Esophagus (tissue), 2 donors: Measurements from ENCODE around the gene LHX4. TPM values are rescaled to one million over a fixed set of nuclear protein-coding genes. Genes with fewer than 3 reads are reported as not detected.
"Not testable (repeated sequence)": the region's sequence is repeated elsewhere in the genome, so short reads cannot be mapped to it uniquely, and the experiment has no call there.

Experiments used
- H3K27ac ChIP-seq, 2 donors: one replicate each; pipeline ENCODE4 v1.5.1; 2013; ENCODE audit warnings: low read depth in 2 of 2, mild to moderate bottlenecking in 2 of 2, inconsistent platforms in 1 of 2, low read length in 1 of 2, moderate library complexity in 1 of 2
- H3K27me3 ChIP-seq, 2 donors: one replicate each; pipeline ENCODE4 v1.6.1; 2013; ENCODE audit warnings: low read length in 2 of 2, control low read depth in 1 of 2, mild to moderate bottlenecking in 1 of 2; ENCODE audit not compliant: insufficient read depth in 2 of 2, control insufficient read depth in 1 of 2
- H3K36me3 ChIP-seq, 2 donors: one replicate each; pipeline ENCODE4 v1.6.1; 2013; ENCODE audit warnings: low read length in 1 of 2; ENCODE audit not compliant: control insufficient read depth in 2 of 2, insufficient read depth in 2 of 2
- H3K4me1 ChIP-seq, 2 donors: one replicate each; pipeline ENCODE4 v1.6.1; 2013; ENCODE audit warnings: low read length in 1 of 2; ENCODE audit not compliant: control insufficient read depth in 2 of 2, insufficient read depth in 2 of 2
- H3K4me3 ChIP-seq, 2 donors: one replicate each; pipeline ENCODE4 v1.5.1; 2013; ENCODE audit warnings: low read length in 2 of 2, mild to moderate bottlenecking in 2 of 2, low read depth in 1 of 2, moderate library complexity in 1 of 2
- H3K9me3 ChIP-seq, 2 donors: one replicate each; pipeline ENCODE4 v1.6.1; 2013; ENCODE audit warnings: mild to moderate bottlenecking in 2 of 2, low read depth in 1 of 2, low read length in 1 of 2, moderate library complexity in 1 of 2; ENCODE audit not compliant: control insufficient read depth in 2 of 2, insufficient read depth in 1 of 2
- WGBS, 2 donors: extraction: QIAGEN DNeasy Blood & Tissue Kit; methylation state at CpG; one replicate each; pipeline ENCODE4 v1.1.7; 2013; 5-methylcytosine and 5-hydroxymethylcytosine counted together
- polyA plus RNA-seq, 2 donors: library from polyadenylated mRNA; stranded (reverse); fragments of 200-250 nt; gene quantifications; one replicate each; pipeline ENCODE4 v1.2.3, GENCODE V29; 2013
- donor health status: healthy with polysubstance abuse.
- donor health status: Bipolar disorder and iron deficiency.

Gene LHX4
- polyA plus RNA-seq, 2 donors, result 0.13 to 0.28 TPM

- H3K36me3 ChIP-seq, result peaks cover 3 to 52% of the 10 kb centered on the region in 2 donors
These were observed 34.1 kb upstream of the LHX4 start for GRCh38 chr1:180195916-180196315.

GRCh38 chr1:180196436-180197003 is 33.5 kb upstream of the LHX4 start:
- Histone ChIP-seq H3K36me3 (peaks cover 3 to 46% of the 10 kb centered on the region in 2 donors), H3K27me3 (no peaks in the 10 kb centered on the region), H3K27ac (no peak overlapping the region), H3K9me3 (no peaks in the 10 kb centered on the region), H3K4me3 (no peak overlapping the region), H3K4me1 (peaks cover 0 to 7% of the 10 kb centered on the region in 2 donors)
- WGBS, 2 donors, result 89 to 91% methylated on average over 17 of the region's 17 CpGs

More at GRCh38 chr1:180195916-180196315, 34.1 kb upstream of the LHX4 start:
- no peaks in the 10 kb centered on the region for H3K9me3 ChIP-seq
- WGBS, 2 donors, result 88 to 92% methylated on average over 9 of the region's 9 CpGs
- no peak overlapping the region for H3K4me3 ChIP-seq
- no peaks in the 10 kb centered on the region for H3K27me3 ChIP-seq
- H3K27ac ChIP-seq, result no peak overlapping the region
- peaks cover 0 to 7% of the 10 kb centered on the region in 2 donors for H3K4me1 ChIP-seq

GRCh38 chr1:180197231-180197630 is 32.8 kb upstream of the LHX4 start:
- no peak overlapping the region for H3K4me3 ChIP-seq
- H3K36me3 ChIP-seq, result peaks cover 3 to 43% of the 10 kb centered on the region in 2 donors
- 83 to 89% methylated on average over 5 of the region's 5 CpGs for WGBS, 2 donors

GRCh38 chr1:180198196-180198595 is 31.9 kb upstream of the LHX4 start:
- H3K4me1 ChIP-seq, result peaks cover 0 to 7% of the 10 kb centered on the region in 2 donors
- H3K9me3 ChIP-seq, result no peaks in the 10 kb centered on the region
- H3K4me3 ChIP-seq, result no peak overlapping the region
- 63 to 65% methylated on average over 4 of the region's 4 CpGs for WGBS, 2 donors
- no peaks in the 10 kb centered on the region for H3K27me3 ChIP-seq
- H3K27ac ChIP-seq, result no peak overlapping the region
- peaks cover 3 to 38% of the 10 kb centered on the region in 2 donors for H3K36me3 ChIP-seq

More at GRCh38 chr1:180197231-180197630, 32.8 kb upstream of the LHX4 start:
- Histone ChIP-seq H3K9me3 (no peaks in the 10 kb centered on the region), H3K27ac (no peak overlapping the region), H3K4me1 (peaks cover 0 to 7% of the 10 kb centered on the region in 2 donors), H3K27me3 (no peaks in the 10 kb centered on the region)

GRCh38 chr1:180198611-180199010 is 31.5 kb upstream of the LHX4 start:
- Histone ChIP-seq H3K4me1 (peaks cover 0 to 7% of the 10 kb centered on the region in 2 donors), H3K9me3 (no peaks in the 10 kb centered on the region), H3K27ac (no peak overlapping the region), H3K36me3 (peaks cover 3 to 36% of the 10 kb centered on the region in 2 donors), H3K27me3 (no peaks in the 10 kb centered on the region), H3K4me3 (no peak overlapping the region)
- 79 to 90% methylated on average over 5 of the region's 5 CpGs for WGBS, 2 donors

- Histone ChIP-seq H3K9me3 (no peaks in the 10 kb centered on the region), H3K36me3 (peaks cover 2 to 34% of the 10 kb centered on the region in 2 donors), H3K27ac (no peak overlapping the region), H3K27me3 (no peaks in the 10 kb centered on the region), H3K4me3 (no peak overlapping the region), H3K4me1 (peaks cover 0 to 6% of the 10 kb centered on the region in 2 donors)
- WGBS, 2 donors, result 87 to 92% methylated on average over 12 of the region's 12 CpGs
These were observed 31.0 kb upstream of the LHX4 start for GRCh38 chr1:180199018-180199417.

- 93 to 96% methylated on average over 7 of the region's 7 CpGs for WGBS, 2 donors
- H3K27me3 ChIP-seq, result no peaks in the 10 kb centered on the region
- peaks cover 0 to 18% of the 10 kb centered on the region in 2 donors for H3K36me3 ChIP-seq
- H3K4me1 ChIP-seq, result peaks cover 0 to 4% of the 10 kb centered on the region in 2 donors
- no peak overlapping the region for H3K4me3 ChIP-seq
- no peaks in the 10 kb centered on the region for H3K9me3 ChIP-seq
- H3K27ac ChIP-seq, result no peak overlapping the region
These were observed 28.4 kb upstream of the LHX4 start for GRCh38 chr1:180201451-180202200.

- not testable (repeated sequence) for H3K4me3 ChIP-seq, H3K9me3 ChIP-seq, H3K4me1 ChIP-seq, H3K27me3 ChIP-seq, H3K27ac ChIP-seq
- 78 to 87% methylated on average over 5 of the region's 5 CpGs for WGBS, 2 donors
- H3K36me3 ChIP-seq, result peaks cover 0 to 11% of the 10 kb centered on the region in 2 donors
These were observed 27.5 kb upstream of the LHX4 start for GRCh38 chr1:180202588-180202987.

GRCh38 chr1:180204231-180204630 is 25.8 kb upstream of the LHX4 start:
- WGBS, 2 donors, result 83% methylated on average over 6 of the region's 6 CpGs
- H3K27me3 ChIP-seq, result no peaks in the 10 kb centered on the region
- peaks cover 0 to 2% of the 10 kb centered on the region in 2 donors for H3K36me3 ChIP-seq
- no peaks in the 10 kb centered on the region for H3K4me1 ChIP-seq
- no peaks in the 10 kb centered on the region for H3K9me3 ChIP-seq
- H3K4me3 ChIP-seq, result no peak overlapping the region
- H3K27ac ChIP-seq, result no peak overlapping the region
